Amygdala (tissue), 56 donors: ENCODE data around the gene SNIP1.
"Not testable (repeated sequence)": the region's sequence is repeated elsewhere in the genome, so short reads cannot be mapped to it uniquely, and the experiment has no call there.

Source experiments
- DNase-seq, 56 donors: peaks; one replicate each; lab custom pipeline; 2025; lab: John Stamatoyannopoulos, UW

SNIP1 gene, protein sequence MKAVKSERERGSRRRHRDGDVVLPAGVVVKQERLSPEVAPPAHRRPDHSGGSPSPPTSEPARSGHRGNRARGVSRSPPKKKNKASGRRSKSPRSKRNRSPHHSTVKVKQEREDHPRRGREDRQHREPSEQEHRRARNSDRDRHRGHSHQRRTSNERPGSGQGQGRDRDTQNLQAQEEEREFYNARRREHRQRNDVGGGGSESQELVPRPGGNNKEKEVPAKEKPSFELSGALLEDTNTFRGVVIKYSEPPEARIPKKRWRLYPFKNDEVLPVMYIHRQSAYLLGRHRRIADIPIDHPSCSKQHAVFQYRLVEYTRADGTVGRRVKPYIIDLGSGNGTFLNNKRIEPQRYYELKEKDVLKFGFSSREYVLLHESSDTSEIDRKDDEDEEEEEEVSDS

DNA sequence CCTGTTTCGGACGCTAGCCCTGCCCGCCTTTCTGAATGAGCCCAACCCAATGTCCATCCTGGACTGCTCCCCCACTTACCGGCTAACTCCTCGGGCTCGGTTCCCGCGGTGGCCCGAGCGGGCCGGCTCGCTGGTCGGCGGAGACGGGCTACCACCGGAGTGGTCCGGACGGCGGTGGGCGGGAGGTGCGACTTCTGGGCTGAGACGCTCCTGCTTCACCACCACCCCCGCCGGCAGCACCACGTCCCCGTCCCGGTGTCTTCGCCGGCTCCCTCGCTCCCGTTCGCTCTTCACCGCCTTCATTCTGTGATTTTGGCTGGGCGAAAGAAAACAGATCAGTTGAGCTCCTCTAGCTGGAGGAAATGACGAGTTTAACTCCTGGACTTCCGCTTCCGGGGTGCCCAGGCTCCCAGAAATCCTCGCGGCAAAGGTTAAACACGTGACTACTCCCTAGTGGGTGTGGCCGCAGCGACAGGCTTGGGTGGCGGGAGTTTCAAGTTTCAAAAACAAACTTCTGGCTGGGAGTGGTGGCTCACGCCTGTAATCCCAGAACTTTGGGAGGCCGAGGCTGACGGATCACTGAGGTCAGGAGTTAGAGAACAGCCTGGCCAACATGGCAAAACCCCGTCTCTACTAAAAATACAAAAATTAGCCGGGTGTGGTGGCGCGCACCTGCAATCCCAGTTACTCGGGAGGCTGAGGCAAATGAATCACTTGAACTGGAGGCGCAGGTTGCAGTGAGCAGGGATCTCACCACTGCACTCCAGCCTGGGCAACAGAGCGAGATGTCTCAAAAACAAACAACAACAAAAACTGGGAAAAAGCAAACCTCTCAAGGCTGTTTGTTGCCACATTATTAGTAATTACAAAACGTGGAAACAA, at the start of gene SNIP1:
TSS of gene SNIP1 (minus strand) at position 367 of the 882 bp plus-strand sequence. CDS start at position 303, 64 bp downstream.
- peak; percentile 56 to 99 (median 92) for DNase-seq

DNA sequence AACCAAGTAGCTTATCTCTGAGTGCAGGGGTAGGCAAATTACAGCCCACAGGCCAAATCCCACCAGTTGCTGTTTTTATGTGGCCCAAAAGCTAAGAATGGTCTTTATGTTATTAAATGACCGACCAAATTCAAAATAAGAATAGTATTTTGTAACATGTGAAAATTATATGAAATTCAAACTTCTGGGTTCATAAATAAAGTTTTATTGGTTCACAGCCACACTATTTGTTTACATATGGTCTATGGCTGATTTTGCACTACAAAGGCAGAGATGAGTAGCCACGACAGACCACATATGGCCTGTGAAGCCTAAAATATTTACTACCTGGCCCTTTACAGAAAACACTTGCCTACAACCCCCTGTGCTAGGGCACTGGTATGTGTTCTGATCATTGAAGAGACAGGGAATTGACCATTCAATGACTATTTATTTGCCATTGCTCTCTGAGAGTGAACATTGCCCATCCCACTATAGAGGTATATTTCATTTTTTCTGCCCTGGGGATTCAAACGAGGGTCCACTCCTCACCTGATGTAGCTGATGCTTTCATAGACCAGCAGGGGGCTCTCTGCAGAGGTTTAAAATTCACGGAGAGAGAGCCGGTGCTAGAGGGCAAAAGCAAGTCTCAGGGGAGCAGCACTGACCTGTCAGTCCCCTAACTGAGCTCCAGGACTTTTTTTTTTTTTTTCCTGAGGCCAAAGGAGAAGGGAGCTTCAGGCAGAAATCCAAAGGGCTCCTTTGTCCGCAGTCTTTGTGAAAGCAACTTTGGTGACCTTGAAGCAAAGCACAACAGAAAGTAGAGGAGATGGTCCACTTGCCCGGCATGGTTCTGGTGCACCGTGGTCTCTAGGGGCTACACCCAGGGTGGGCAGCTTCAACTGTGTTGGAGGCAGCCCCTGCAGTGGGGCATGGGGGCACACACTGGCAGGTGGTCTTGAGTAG, 48.9 kb upstream of the SNIP1 start:
- DNase-seq, result peak in 3 of 56 donors; percentile 1 to 3 (median 3)

DNA sequence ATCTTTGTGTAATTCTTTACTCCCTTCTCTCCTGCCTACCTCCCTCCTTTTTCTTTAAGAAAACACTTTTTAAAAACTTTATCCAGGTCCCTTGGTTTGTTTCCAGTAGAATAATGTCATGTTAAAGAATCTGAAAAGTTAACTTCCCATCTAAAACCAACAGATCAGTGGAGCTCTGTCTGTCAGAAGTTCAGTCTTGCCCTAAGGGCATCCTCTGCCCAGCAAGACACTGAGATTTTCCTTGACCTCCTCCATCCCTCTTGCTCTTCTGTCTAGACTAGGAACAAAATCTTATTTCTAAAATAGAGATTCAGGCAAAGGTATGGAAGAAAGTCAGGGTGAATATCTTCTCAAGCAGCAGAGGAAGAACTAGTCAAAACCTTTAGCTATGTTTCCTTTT, 47.3 kb upstream of the SNIP1 start:
- DNase-seq, result no peak

DNA sequence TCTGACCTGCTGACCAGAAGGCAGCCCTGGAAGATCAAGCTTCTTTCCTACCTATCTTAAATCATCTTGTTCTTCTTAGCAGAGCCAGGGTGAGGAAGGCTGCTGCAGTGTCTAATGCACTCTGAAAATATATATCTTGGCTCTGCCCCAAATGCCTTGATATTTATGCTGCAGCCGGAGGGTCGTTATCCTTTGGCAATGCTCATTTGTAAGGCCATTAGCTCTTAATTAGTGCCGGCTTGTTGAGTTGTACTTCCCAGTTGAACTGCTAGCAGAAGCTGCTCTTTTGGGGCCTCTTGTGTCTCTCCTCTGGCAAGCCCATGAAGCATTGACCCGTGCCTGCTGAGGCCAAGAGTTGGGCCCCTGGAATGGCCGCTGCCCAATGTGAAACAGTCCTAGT, 45.8 kb upstream of the SNIP1 start:
- no peak for DNase-seq

DNA sequence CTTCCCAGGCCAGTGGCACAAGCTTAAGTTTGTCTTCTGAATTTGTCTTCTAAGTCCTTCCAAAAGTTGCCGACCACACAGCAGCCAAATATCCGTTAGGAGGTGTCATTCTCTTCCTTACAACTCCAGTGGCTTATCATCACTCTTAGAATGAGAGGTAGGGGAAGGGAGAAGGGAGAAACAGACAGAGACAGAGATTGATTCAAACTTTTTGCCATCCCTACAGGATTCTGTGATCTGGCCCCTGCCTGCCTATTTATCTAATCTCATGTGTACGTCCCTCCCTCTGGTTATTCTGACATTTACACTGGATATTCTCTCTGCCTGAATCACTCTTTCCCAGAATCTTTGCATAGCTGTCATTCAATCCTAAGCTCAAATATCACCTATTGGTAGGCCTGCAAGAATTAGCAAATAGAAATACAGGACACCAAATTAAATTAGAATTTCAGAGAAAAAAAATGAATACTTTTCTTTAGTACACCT, 42.1 kb upstream of the SNIP1 start:
- no peak for DNase-seq

DNA sequence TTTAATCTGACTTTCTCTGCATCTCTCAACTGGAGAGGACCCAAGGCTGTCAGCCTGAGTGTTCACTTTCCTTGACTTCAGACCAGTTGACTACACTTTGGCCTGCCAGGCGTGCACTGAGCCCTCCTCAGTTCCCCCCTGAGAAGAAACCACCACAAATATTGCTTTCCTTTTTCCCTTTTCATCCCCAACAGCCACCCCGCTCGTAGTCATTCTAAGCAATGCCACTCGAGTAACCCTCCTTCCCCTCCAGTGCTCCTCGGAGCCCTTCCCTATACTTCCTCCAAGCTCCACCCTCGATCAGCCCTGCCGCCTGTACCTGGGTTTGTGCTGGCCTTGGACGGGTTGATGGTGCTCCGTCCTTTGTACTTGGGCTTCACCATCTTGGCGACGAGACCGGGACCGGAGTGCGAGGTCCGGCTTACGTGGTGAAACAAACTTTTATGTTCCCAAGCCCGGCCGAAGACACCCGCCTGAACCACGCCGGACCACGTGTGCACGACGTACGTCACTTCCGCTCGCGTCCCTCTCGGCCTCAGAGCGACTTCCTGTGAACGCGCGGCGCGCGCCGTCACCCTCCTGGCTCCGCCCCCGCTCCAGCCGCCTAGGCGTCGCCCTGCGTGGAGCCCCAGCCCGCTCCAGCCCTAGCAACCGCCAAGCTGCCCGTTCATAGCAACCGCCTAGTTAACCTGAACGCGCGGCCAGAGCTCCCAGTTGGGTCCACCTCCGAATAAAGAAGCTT, 41.5 kb upstream of the SNIP1 start, which contains the start of gene GNL2:
TSS of gene GNL2 (minus strand) at position 498 of the 742 bp plus-strand sequence. CDS start at position 383, 115 bp downstream.
- DNase-seq, result peak; percentile 43 to 97 (median 89)

DNA sequence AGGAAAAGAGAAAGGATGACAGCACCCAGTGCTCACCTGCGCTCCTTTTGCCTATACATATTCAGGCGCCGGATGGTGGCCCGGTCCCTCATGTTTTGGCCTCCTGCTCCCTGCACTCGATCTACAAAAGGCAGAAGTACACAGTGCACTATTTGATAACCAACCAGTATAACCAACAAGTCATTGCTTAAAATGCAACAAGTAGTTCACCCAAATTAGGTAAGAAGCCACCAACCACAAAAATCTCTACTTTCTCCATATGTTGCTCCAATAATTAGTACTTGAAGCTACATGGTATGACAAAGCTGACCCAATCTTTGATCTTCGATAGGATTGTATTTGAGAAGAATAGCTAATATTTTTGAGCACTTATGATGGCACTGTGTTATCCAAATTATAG, 39.6 kb upstream of the SNIP1 start:
- no peak for DNase-seq

DNA sequence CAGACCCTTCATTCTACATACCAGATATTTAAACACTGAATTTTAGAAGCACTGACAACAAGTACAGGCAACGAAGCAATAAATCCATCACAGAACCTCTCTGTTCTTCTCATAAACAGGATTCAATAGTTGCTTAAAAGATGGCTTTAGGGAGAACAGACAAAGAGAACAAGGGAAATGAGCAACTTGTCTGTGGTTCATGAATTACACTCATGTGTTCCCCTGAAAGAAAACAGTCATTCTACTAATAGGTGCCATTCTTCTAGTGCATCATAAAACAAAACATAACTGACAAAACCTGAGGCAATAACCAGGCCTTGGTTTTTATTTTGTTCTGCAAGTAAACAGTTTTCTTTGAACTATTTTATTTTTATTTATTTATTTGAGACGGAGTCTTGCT, 34.8 kb upstream of the SNIP1 start:
- no peak for DNase-seq

DNA sequence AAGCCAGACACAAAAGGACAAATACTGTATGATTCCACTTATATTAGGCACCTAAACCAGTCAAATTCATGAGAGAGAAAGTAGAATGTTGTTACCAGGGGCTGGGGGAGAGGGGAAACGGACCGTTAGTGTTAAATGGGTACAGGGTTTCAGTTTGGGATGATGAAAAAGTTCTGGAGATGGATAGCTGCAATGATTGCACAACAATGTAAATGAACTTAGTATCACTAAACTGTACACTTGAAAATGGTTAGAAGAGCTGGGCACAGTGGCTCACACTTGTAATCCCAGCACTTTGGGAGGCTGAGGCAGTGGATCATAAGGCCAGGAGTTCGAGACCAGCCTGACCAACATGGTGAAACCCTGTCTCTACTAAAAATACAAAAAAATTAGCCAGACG, 30.5 kb upstream of the SNIP1 start:
- DNase-seq, result not testable (repeated sequence)

DNA sequence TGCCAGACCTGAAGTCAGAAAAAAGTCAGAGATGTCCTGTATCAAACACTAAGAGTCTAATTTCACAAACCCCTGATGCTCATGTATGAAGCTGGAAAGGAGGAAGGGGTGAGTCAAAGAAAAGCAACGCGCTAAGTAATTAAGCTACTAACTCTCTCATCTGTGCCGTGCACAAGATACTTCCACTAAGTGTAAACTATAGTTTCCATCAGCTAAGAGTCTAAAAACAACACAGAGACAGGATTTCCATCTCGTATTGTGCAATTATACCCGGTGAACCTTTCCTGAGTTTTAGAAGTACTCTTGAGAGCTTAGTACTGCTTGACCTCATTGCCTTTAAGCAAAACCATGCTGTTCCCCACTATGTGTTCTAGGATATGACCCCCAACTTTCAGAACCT, 21.6 kb upstream of the SNIP1 start:
- DNase-seq, result no peak

DNA sequence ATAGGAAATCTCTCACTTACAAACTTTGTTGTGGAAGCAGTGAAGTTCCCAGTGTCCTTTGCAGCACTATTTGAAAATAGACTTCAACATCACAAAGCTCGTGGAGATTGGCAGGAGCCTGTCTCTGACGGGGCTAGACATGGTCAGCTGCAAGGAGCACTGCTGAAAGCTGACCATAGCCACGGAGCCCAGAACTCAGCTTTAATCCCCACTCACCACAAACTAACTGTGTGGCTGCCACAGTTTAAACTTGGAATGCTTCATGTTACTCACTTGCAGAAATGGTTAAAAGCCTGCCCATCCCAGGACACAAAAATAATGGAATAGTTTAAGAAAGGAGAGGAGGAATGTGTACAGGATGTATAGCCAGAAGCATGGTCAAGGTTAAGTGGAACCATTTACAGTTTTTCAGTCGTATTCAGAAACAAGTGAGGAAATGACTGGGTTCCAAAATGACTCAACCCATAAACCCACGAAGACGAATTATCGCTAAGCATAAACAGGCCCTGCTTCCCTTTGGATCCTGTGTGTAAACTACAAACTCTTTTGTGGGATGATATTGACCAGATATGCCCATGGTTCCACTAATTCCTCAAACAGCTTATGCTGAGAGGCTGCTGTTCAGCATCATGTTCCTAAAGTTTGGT, 20.9 kb upstream of the SNIP1 start:
- no peak for DNase-seq

DNA sequence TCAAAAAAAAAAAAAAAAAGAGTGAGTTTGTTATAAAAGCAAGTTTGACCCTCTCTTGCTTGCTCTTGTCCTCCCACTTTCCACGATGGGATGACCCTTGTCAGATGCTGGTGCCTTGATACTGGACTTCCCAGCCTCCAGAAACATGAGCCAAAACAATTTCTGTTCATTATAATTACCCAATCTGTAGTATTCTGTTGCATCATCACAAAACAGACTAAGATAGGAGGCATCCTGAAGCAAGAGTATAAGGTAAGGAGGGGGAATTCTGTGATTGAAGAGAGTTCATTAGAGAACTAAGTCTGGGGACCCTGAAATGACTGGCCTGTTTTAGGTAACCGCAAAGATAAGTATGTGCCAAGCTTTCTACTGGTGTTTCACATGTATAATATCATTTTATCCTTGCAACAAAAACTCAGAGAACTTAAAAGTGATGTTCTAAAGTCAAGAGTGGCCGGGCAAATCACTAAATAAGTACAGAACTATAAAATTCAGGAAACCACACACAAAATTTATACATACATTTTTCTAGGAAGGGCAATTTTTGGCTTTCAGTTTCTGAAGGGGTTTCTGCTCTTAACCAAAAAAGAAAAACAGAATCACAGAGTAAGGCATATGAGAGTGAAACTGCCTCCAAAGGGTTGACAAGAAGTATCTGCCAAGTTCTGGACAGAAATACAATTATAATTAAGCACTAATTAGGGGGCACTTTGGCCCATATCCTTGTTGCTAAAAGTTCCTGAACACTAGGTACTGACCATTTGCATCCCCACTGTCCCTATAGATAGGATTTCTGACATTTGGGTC, 16.6 kb upstream of the SNIP1 start:
- DNase-seq, result no peak

DNA sequence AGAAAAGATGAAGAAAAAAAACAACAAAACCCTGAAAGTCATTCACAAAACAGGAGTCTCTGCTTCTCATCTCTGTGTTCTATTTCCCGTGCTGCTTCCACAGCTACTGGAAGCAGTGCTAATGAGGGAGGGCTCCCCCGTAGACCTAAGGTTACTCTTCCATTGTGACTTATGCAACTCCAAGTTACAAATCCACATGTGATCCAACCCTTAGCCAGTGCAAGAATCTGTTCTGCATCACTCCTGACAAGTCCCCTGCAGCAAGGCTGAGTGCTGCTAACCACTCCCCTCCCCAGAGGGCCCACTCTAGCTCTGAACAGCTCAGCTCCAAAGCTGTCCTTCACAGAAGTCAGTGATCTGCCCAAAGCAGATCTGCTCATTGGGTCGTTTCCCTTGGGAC, 12.9 kb upstream of the SNIP1 start:
- no peak for DNase-seq

DNA sequence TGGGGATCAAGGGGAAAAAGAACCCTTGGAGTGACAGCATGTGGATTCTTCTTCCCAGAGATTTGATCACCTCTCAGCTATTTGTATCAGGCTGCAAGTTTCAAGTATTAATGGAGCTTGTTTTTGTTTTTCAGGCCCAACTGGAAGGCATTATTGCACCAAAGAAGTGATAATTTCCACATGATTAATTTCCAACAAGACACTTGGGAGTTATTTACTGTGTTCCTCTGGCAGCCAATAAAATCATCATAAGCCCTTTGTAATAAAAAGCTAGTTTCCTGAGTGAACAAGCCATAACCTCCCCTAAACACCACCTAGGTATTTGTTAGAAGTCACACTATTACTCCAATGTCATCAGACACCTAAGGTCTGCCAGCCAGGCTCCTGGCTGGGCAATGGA, 10.8 kb upstream of the SNIP1 start:
- no peak for DNase-seq

DNA sequence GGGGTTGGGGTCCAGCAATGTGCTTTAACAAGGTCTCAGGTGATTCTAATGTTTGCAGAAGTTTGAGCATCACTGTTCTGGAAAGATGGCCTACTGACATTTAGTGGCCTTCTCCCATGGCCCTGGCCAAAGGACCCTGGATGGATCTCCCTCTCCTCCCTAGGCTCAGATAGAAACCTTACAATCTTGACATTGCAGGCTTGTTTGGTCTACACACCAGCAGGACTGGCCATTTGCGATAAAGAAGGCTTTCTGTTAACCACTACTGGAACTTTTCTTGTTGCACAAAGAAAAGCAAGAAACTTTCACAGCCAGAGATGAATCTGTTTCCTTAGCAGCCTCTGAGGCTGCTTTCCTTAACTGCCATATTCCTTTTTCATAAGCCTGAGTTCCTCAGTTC, 8.9 kb upstream of the SNIP1 start:
- no peak for DNase-seq

DNA sequence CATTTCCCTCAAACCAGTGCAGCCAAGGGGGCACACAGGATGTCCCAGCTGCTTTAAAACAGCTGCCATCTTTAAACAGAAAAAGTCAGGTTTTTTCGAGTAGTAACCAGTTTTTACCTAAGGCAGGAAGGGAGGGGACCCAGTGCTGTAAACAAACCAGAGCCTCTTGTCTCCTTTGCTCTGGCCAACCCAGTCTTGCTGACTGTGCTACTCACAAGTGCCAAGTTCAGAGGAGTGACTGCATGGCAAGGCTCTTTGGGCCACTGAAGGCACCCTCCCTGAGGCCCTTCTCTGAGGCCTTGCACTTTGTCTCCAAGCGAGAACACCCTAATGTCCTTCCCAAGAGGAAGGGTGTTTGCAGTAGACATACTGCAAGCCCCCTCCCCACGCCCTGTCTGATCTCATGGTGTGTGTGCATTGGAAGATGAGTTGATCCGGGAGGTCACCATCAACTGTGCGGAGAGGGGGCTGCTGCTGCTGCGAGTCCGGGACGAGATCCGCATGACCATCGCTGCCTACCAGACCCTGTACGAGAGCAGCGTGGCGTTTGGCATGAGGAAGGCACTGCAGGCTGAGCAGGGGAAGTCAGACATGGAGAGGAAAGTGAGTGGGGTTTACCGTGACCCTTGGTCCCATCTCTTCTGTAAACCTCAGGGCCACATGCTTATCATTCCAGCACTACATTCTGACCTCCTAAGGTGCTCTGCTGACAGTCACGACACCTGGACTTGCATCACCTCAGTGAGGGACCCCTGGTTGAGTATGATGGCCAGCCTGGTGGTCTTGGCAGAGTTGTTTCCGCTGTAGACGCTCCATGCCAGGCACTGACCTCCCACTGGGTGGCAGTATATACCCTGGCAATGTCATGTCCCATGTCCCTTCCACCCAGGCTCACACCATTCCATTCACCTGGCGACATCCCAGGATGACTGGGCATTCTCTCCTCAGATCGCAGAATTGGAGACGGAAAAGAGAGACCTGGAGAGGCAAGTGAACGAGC, 7.3 kb upstream of the SNIP1 start:
- DNase-seq, result no peak
